Umbilical cord (tissue), 2 donors: Measurements from ENCODE around the gene OSBPL5. TPM values are rescaled to one million over a fixed set of nuclear protein-coding genes. Genes with fewer than 3 reads are reported as not detected.
"Not testable (repeated sequence)": the region's sequence is repeated elsewhere in the genome, so short reads cannot be mapped to it uniquely, and the experiment has no call there.

ENCODE experiments used
- DNase-seq: peaks from one replicate; pipeline ENCODE4 v3.0.0-alpha.2; 2015; ENCODE audit warnings: low spot score
- total RNA-seq: library from RNA; depleted of rRNA; stranded (reverse); fragments of >200 nt; gene quantifications from one replicate; pipeline ENCODE4 v1.2.3, GENCODE V29; 2014; ENCODE audit warnings: low replicate concordance; ENCODE audit not compliant: insufficient read depth

OSBPL5 gene
- total RNA-seq, 1 donor from 2014 or later = 40.0 TPM

GRCh38 chr11:3122775-3123201, 42.3 kb downstream of the OSBPL5 start:
- no peak for DNase-seq

- DNase-seq = no peak
Measured at GRCh38 chr11:3121931-3122774, 43.0 kb downstream of the OSBPL5 start.

- DNase-seq = no peak
Measured at GRCh38 chr11:3121416-3121815, 43.7 kb downstream of the OSBPL5 start.

- no peak for DNase-seq
Measured at GRCh38 chr11:3120071-3120792, 44.9 kb downstream of the OSBPL5 start.

- DNase-seq = no peak
Measured at GRCh38 chr11:3119141-3119821, 45.8 kb downstream of the OSBPL5 start.

GRCh38 chr11:3115321-3115720, 49.8 kb downstream of the OSBPL5 start:
- DNase-seq = no peak

- DNase-seq = not testable (repeated sequence)
Measured at GRCh38 chr11:3113661-3114060, 51.4 kb downstream of the OSBPL5 start.

- DNase-seq = no peak
Measured at GRCh38 chr11:3111919-3112690, 53.0 kb downstream of the OSBPL5 start.

- DNase-seq = no peak
Measured at GRCh38 chr11:3111466-3111865, 53.6 kb downstream of the OSBPL5 start.

- no peak for DNase-seq
Measured at GRCh38 chr11:3109921-3110706, 55.0 kb downstream of the OSBPL5 start.

- no peak for DNase-seq
Measured at GRCh38 chr11:3109434-3109833, 55.7 kb downstream of the OSBPL5 start.

GRCh38 chr11:3108183-3108721, 56.9 kb downstream of the OSBPL5 start:
- DNase-seq = no peak

- no peak for DNase-seq
Measured at GRCh38 chr11:3107608-3108182, 57.4 kb downstream of the OSBPL5 start.

GRCh38 chr11:3106736-3107524, 58.2 kb downstream of the OSBPL5 start:
- DNase-seq = no peak

- no peak for DNase-seq
Measured at GRCh38 chr11:3105791-3106735, 59.0 kb downstream of the OSBPL5 start.

GRCh38 chr11:3104961-3105790, 59.9 kb downstream of the OSBPL5 start:
- no peak for DNase-seq

GRCh38 chr11:3104051-3104714, 60.9 kb downstream of the OSBPL5 start:
- DNase-seq = no peak
